A673 (cell line): ENCODE measurements around the gene SOBP. TPM values are rescaled to one million over a fixed set of nuclear protein-coding genes. Genes with fewer than 3 reads are reported as not detected.

Experiments used
- BruUV-seq: library from RNA; stranded (reverse); fragments of 400-500 nt; replicated peaks from 2 replicates; lab custom pipeline; 2021; lab: Mats Ljungman, UMichigan
- CTCF ChIA-PET: fragments of 300-600 bp; sonication (Branson Sonifier 250); formaldehyde crosslinking; loops from one replicate; lab custom pipeline; 2022; ENCODE audit warnings: antibody characterized with exemption; lab: Charles Lee
- POLR2A ChIA-PET: fragments of 300-600 bp; sonication (Branson Sonifier 250); formaldehyde crosslinking; loops from one replicate; lab custom pipeline; 2022; ENCODE audit warnings: antibody characterized with exemption; ENCODE audit not compliant: low non-redundant PET; lab: Charles Lee
- DNase-seq: peaks from one replicate; pipeline ENCODE4 v3.0.0-alpha.2; 2015; ENCODE audit warnings: low spot score
- H3K27ac ChIP-seq: fragments of 200-600 bp; sonication (generic); 2 replicates; pipeline ENCODE4 v1.5.1; 2016; ENCODE audit warnings: mixed run types, low read depth, mild to moderate bottlenecking, mixed read lengths, antibody characterized with exemption, low read length; ENCODE audit not compliant: poor library complexity, severe bottlenecking
- H3K27me3 ChIP-seq: fragments of 200-600 bp; sonication (generic); replicated peaks from 2 replicates; pipeline ENCODE4 v1.6.1; 2017; ENCODE audit warnings: mixed run types, low read depth, mild to moderate bottlenecking, mixed read lengths, antibody characterized with exemption, low read length; ENCODE audit not compliant: insufficient read depth, poor library complexity
- H3K36me3 ChIP-seq: fragments of 200-600 bp; sonication (generic); 2 replicates; pipeline ENCODE4 v1.6.1; 2016; ENCODE audit warnings: mixed run types, mild to moderate bottlenecking, mixed read lengths, antibody characterized with exemption, low read length; ENCODE audit not compliant: insufficient read depth, poor library complexity, severe bottlenecking
- H3K4me1 ChIP-seq: fragments of 200-600 bp; sonication (generic); 2 replicates; pipeline ENCODE4 v1.6.1; 2017; ENCODE audit warnings: mixed run types, mild to moderate bottlenecking, mixed read lengths, antibody characterized with exemption, low read length; ENCODE audit not compliant: insufficient read depth, poor library complexity, severe bottlenecking
- H3K4me3 ChIP-seq: fragments of 200-600 bp; sonication (generic); 2 replicates; pipeline ENCODE4 v1.5.1; 2016; ENCODE audit warnings: low read depth, mixed run types, mild to moderate bottlenecking, mixed read lengths, low read length; ENCODE audit not compliant: poor library complexity, severe bottlenecking
- H3K9me3 ChIP-seq: fragments of 200-600 bp; sonication (generic); 2 replicates; pipeline ENCODE4 v1.6.1; 2016; ENCODE audit warnings: mixed run types, low read depth, mild to moderate bottlenecking, mixed read lengths, antibody characterized with exemption, low read length; ENCODE audit not compliant: poor library complexity, severe bottlenecking
- EZH2 ChIP-seq: fragments of 200-600 bp; sonication (generic); IDR thresholded peaks from 2 replicates; pipeline ENCODE4 v1.6.1; 2017; ENCODE audit warnings: borderline replicate concordance, low read depth, mild to moderate bottlenecking, mixed read lengths, antibody characterized with exemption, low read length; ENCODE audit not compliant: poor library complexity, severe bottlenecking
- intact Hi-C: fragments of 100-400 bp; cut with micrococcal nuclease; formaldehyde crosslinking; loops from one replicate; pipeline ENCODE4 v1.10.0; 2022; ENCODE audit not compliant: unreplicated experiment
- total RNA-seq: library from RNA; stranded (reverse); gene quantifications from 2 replicates; pipeline ENCODE4 v1.2.3, GENCODE V29; 2021
- TF ChIP-seq, protein P1 (sequence below): fragments of 300-800, 200-600 bp; sonication (generic); conservative IDR thresholded peaks from 2 replicates; pipeline ENCODE4 v1.5.1; 2017; ENCODE audit warnings: low read depth, mild to moderate bottlenecking, antibody characterized with exemption, low read length, moderate library complexity, mixed read lengths

The SOBP gene
- total RNA-seq, 1 experiment from 2014 or later: 3.3 TPM

DNA sequence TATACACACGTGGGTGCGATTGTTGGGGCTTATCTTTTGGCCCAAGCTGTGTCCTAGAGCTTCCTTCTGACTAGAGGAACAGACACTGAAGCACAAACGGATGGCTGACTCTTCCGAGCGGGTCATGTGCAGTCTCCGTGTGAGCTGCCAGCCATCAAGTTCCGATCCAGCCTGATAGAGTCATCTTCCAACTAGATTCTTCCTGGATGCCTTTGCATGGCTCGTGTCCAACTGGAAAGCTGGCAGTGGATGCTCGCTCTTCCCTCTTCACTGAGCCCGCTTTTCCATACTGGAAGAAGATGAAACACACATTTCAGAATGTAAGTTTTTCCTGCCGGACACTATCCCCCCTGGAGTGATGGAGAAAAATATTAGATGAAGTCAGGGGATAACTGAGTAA lies 186.1 kb downstream of the SOBP start:
- no peak for DNase-seq
- no peaks in the 10 kb centered on the region for H3K9me3 ChIP-seq
- no peak for TF ChIP-seq EZH2
- TF ChIP-seq, protein P1, sequence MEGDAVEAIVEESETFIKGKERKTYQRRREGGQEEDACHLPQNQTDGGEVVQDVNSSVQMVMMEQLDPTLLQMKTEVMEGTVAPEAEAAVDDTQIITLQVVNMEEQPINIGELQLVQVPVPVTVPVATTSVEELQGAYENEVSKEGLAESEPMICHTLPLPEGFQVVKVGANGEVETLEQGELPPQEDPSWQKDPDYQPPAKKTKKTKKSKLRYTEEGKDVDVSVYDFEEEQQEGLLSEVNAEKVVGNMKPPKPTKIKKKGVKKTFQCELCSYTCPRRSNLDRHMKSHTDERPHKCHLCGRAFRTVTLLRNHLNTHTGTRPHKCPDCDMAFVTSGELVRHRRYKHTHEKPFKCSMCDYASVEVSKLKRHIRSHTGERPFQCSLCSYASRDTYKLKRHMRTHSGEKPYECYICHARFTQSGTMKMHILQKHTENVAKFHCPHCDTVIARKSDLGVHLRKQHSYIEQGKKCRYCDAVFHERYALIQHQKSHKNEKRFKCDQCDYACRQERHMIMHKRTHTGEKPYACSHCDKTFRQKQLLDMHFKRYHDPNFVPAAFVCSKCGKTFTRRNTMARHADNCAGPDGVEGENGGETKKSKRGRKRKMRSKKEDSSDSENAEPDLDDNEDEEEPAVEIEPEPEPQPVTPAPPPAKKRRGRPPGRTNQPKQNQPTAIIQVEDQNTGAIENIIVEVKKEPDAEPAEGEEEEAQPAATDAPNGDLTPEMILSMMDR: no peak
- BruUV-seq: no TSS peak
- intact Hi-C loops: loop anchor here (10.0 kb wide), 2 partner anchors 379 to 541 kb away; no protein-coding TSS in a partner anchor
- H3K36me3 ChIP-seq: no peaks in the 10 kb centered on the region
- no peaks in the 10 kb centered on the region for H3K4me1 ChIP-seq
- ChIA-PET CTCF (interaction anchor here (0.7 kb wide), 1 partner anchor 374 kb away, joined by 4 read pairs; no protein-coding TSS in a partner anchor), POLR2A (no interaction called here)
- no peak overlapping the region for H3K4me3 ChIP-seq
- H3K27me3 ChIP-seq: no peaks in the 10 kb centered on the region
- H3K27ac ChIP-seq: no peak overlapping the region

DNA sequence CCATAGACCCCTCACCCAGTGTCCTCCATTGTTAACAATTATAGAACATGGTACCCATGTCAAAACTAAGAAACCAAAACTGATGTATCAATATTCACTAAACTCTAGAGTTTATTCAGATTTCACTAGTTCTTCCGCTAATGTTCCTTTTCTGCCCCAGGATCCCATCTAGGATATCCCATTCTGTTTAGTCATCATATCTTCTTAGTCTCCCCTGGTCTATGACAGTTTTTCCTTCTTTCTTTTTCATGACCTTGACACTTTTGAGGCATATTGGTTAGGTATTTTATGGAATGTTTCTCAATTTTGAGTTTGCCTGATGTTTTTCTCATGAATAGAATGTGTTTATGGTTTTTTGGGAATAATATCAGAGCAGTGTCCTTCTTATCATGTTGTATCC lies 187.5 kb downstream of the SOBP start:
- H3K4me1 ChIP-seq: no peaks in the 10 kb centered on the region
- ChIA-PET POLR2A (no interaction called here), CTCF (no interaction called here)
- H3K4me3 ChIP-seq: no peak overlapping the region
- H3K36me3 ChIP-seq: no peaks in the 10 kb centered on the region
- intact Hi-C loops: loop anchor here (10.0 kb wide), 2 partner anchors 377 to 543 kb away; no protein-coding TSS in a partner anchor
- no TSS peak for BruUV-seq
- no peak overlapping the region for H3K27ac ChIP-seq
- H3K9me3 ChIP-seq: no peaks in the 10 kb centered on the region
- TF ChIP-seq EZH2: no peak
- TF ChIP-seq, protein P1: no peak
- DNase-seq: no peak
- H3K27me3 ChIP-seq: no peaks in the 10 kb centered on the region

DNA sequence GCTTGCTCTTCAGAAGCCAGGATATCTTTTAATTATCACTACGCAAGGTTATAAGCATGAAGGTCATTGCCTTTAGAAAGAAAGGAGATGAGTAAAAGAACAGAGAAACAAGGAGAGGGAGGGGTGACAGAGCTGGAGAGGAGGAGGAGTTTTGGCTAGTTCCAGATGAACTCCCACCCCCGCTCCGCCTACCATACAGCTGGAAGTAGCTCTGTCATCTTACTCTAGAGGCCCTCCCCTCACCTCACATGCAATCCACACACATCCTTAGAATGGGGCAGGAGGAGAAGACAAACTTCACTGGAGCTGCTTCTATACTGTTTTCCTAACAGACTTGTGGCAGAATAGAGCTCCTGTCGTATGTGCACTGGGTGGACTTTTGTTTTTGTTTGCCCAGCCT lies 189.5 kb downstream of the SOBP start:
- no peaks in the 10 kb centered on the region for H3K9me3 ChIP-seq
- ChIA-PET CTCF (interaction anchor here (0.6 to 1.7 kb wide), 2 partner anchors 95 to 361 kb away, joined by 3 read pairs; no protein-coding TSS in a partner anchor), POLR2A (no interaction called here)
- TF ChIP-seq, protein P1: no peak
- no peak for TF ChIP-seq EZH2
- H3K27me3 ChIP-seq: no peaks in the 10 kb centered on the region
- BruUV-seq: no TSS peak
- intact Hi-C loops: loop anchor here (10.0 kb wide), 2 partner anchors 375 to 545 kb away; no protein-coding TSS in a partner anchor
- no peaks in the 10 kb centered on the region for H3K36me3 ChIP-seq
- H3K4me3 ChIP-seq: no peak overlapping the region
- no peak overlapping the region for H3K27ac ChIP-seq
- peak; percentile 26 for DNase-seq
- no peaks in the 10 kb centered on the region for H3K4me1 ChIP-seq
